ENCODE measurements around the gene DDC.

DDC gene

GRCh38 chr7:50470250-50471163 lies 94.7 kb downstream of the DDC start:
- no peak overlapping the region for H3K4me3 ChIP-seq (ENCODE audit: control insufficient read depth, low read depth, low read length)
- DNase-seq (ENCODE audit: low read depth) = no peak
- no peak for TF ChIP-seq CTCF (IDR thresholded peaks at IDR 0.05; ENCODE audit: control insufficient read depth, insufficient read depth, low read depth, low read length, missing control alignments)

- H3K4me3 ChIP-seq (ENCODE audit: control insufficient read depth, low read depth, low read length) = no peak overlapping the region
- no peak for TF ChIP-seq CTCF (IDR thresholded peaks at IDR 0.05; ENCODE audit: control insufficient read depth, insufficient read depth, low read depth, low read length, missing control alignments)
- no peak for DNase-seq (ENCODE audit: low read depth)
These were observed 96.0 kb downstream of the DDC start for GRCh38 chr7:50469181-50469580.

GRCh38 chr7:50467817-50468610 lies 97.2 kb downstream of the DDC start:
- no peak overlapping the region for H3K4me3 ChIP-seq (ENCODE audit: control insufficient read depth, low read depth, low read length)
- peak; percentile 8 for DNase-seq (ENCODE audit: low read depth)
- TF ChIP-seq CTCF (IDR thresholded peaks at IDR 0.05; ENCODE audit: control insufficient read depth, insufficient read depth, low read depth, low read length, missing control alignments) = peak; percentile 95

GRCh38 chr7:50466815-50467585 lies 98.2 kb downstream of the DDC start:
- no peak for TF ChIP-seq CTCF (IDR thresholded peaks at IDR 0.05; ENCODE audit: control insufficient read depth, insufficient read depth, low read depth, low read length, missing control alignments)
- no peak for DNase-seq (ENCODE audit: low read depth)
- H3K4me3 ChIP-seq (ENCODE audit: control insufficient read depth, low read depth, low read length) = no peak overlapping the region

GRCh38 chr7:50463035-50463434 lies 102.2 kb downstream of the DDC start:
- TF ChIP-seq CTCF (IDR thresholded peaks at IDR 0.05; ENCODE audit: control insufficient read depth, insufficient read depth, low read depth, low read length, missing control alignments) = no peak
- no peak overlapping the region for H3K4me3 ChIP-seq (ENCODE audit: control insufficient read depth, low read depth, low read length)
- DNase-seq (ENCODE audit: low read depth) = no peak

GRCh38 chr7:50462361-50462760 lies 102.8 kb downstream of the DDC start:
- no peak overlapping the region for H3K4me3 ChIP-seq (ENCODE audit: control insufficient read depth, low read depth, low read length)
- TF ChIP-seq CTCF (IDR thresholded peaks at IDR 0.05; ENCODE audit: control insufficient read depth, insufficient read depth, low read depth, low read length, missing control alignments) = no peak
- no peak for DNase-seq (ENCODE audit: low read depth)
